H1 (cell line): Measurements from ENCODE around the gene CXCL14. TPM values are rescaled to one million over a fixed set of nuclear protein-coding genes. Genes with fewer than 3 reads are reported as not detected.
A peak's percentile ranks its signal among the peaks of the same experiment; 100 is the strongest.

Source experiments
- CTCF ChIA-PET: fragments of 300-600 bp; sonication (Branson Sonifier 250); formaldehyde crosslinking; loops from one replicate; lab custom pipeline; 2021; ENCODE audit not compliant: partially characterized antibody; lab: Charles Lee
- POLR2A ChIA-PET: fragments of 300-600 bp; sonication (Branson Sonifier 250); formaldehyde crosslinking; loops from one replicate; lab custom pipeline; 2021; ENCODE audit warnings: inconsistent platforms; ENCODE audit not compliant: partially characterized antibody; lab: Charles Lee
- DNase-seq, 2 experiments: peaks; one replicate each; pipeline versions ENCODE4 v3.0.0 to v3.0.0-alpha.2; 2010 to 2022; ENCODE audit warnings: low spot score in 2 of 2, low read depth in 1 of 2, mixed read lengths in 1 of 2
- FAIRE-seq: peaks from 2 replicates; lab custom pipeline; 2011; peaks lifted over from hg19 to GRCh38; lab: Jason Lieb, UNC
- H2AFZ ChIP-seq: 2 replicates; pipeline ENCODE4 v1.8.1; 2012; ENCODE audit warnings: low read length, inconsistent platforms
- H2AK5ac ChIP-seq: 2 replicates; pipeline ENCODE4 v1.6.1; 2013; ENCODE audit warnings: low read depth, low read length
- H2BK120ac ChIP-seq: replicated peaks from 2 replicates; pipeline ENCODE3; 2013; ENCODE audit warnings: low read depth, low read length, inconsistent platforms
- H2BK12ac ChIP-seq: 2 replicates; pipeline ENCODE4 v1.6.1; 2013; ENCODE audit warnings: low read depth, low read length
- H2BK15ac ChIP-seq: 2 replicates; pipeline ENCODE4 v1.6.1; 2013; ENCODE audit warnings: low read length
- H2BK20ac ChIP-seq: 2 replicates; pipeline ENCODE4 v1.6.1; 2013; ENCODE audit warnings: low read length
- H2BK5ac ChIP-seq: 2 replicates; pipeline ENCODE4 v1.6.1; 2013; ENCODE audit warnings: low read depth, low read length
- H3K14ac ChIP-seq: 2 replicates; pipeline ENCODE4 v1.6.1; 2013; ENCODE audit warnings: inconsistent platforms; ENCODE audit not compliant: insufficient read length
- H3K18ac ChIP-seq: 2 replicates; pipeline ENCODE4 v1.6.1; 2013; ENCODE audit warnings: low read length; ENCODE audit errors: extremely low read depth
- H3K23ac ChIP-seq: 2 replicates; pipeline ENCODE4 v1.6.1; 2013; ENCODE audit warnings: inconsistent platforms; ENCODE audit not compliant: insufficient read length
- H3K23me2 ChIP-seq: 2 replicates; pipeline ENCODE4 v1.6.1; 2013; ENCODE audit warnings: low read depth, low read length
- H3K27ac ChIP-seq: 2 replicates; pipeline ENCODE4 v1.6.1; 2011; ENCODE audit warnings: low read depth, low read length, inconsistent platforms
- H3K27me3 ChIP-seq, 4 experiments: replicated peaks in 1 of 4; 1 replicate in 1 of 4; 2 replicates in 3 of 4; pipeline versions ENCODE4 v1.6.1 to v1.8.1; 2011 to 2013; ENCODE audit warnings: low read length in 3 of 4, mild to moderate bottlenecking in 3 of 4, inconsistent platforms in 2 of 4, mixed read lengths in 2 of 4, moderate library complexity in 1 of 4; ENCODE audit not compliant: control insufficient read depth in 3 of 4, insufficient read depth in 3 of 4; ENCODE audit errors: extremely low read depth in 1 of 4
- H3K36me3 ChIP-seq, 4 experiments: 2 replicates each; pipeline versions ENCODE4 v1.6.1 to v1.8.1; 2011 to 2013; ENCODE audit warnings: mild to moderate bottlenecking in 4 of 4, low read length in 3 of 4, moderate library complexity in 2 of 4, control low read depth in 1 of 4, inconsistent platforms in 1 of 4; ENCODE audit not compliant: insufficient read depth in 4 of 4, control insufficient read depth in 2 of 4
- H3K4ac ChIP-seq: replicated peaks from 2 replicates; pipeline ENCODE3; 2013; ENCODE audit warnings: low read length, low read depth, mixed read lengths, inconsistent platforms; ENCODE audit not compliant: insufficient read length
- H3K4me1 ChIP-seq, 4 experiments: replicated peaks in 1 of 4; 1 replicate in 1 of 4; 2 replicates in 3 of 4; pipeline versions ENCODE4 v1.6.1 to v1.8.1; 2011 to 2013; ENCODE audit warnings: low read length in 3 of 4, inconsistent platforms in 2 of 4, mixed read lengths in 1 of 4; ENCODE audit not compliant: insufficient read depth in 4 of 4, control insufficient read depth in 3 of 4
- H3K4me2 ChIP-seq, 2 experiments: 2 replicates each; pipeline versions ENCODE4 v1.6.1 to v1.8.1; 2011 to 2013; ENCODE audit warnings: low read depth in 2 of 2, low read length in 2 of 2, control low read depth in 1 of 2, inconsistent platforms in 1 of 2, mild to moderate bottlenecking in 1 of 2; ENCODE audit not compliant: insufficient read depth in 1 of 2
- H3K4me3 ChIP-seq, 4 experiments: fragments of 200-600, 300-600 bp in 1 of 4; sonication (generic), shearing (Covaris generic), sonication (Bioruptor Twin) in 1 of 4; 2 replicates each; pipeline versions ENCODE4 v1.5.1 to v1.8.1; 2011 to 2016; ENCODE audit warnings: low read length in 4 of 4, low read depth in 3 of 4, control low read depth in 2 of 4, inconsistent platforms in 2 of 4, mild to moderate bottlenecking in 2 of 4, mixed read lengths in 1 of 4, moderate library complexity in 1 of 4; ENCODE audit not compliant: insufficient read depth in 2 of 4; ENCODE audit errors: extremely low read depth in 1 of 4
- H3K56ac ChIP-seq: replicated peaks from 2 replicates; pipeline ENCODE3; 2013; ENCODE audit warnings: low read depth, mild to moderate bottlenecking, mixed read lengths, low read length, inconsistent platforms; ENCODE audit not compliant: insufficient read length
- H3K79me1 ChIP-seq: 2 replicates; pipeline ENCODE4 v1.6.1; 2013; ENCODE audit warnings: low read depth, low read length, control low read depth
- H3K79me2 ChIP-seq, 2 experiments: 2 replicates each; pipeline versions ENCODE4 v1.6.1 to v1.8.1; 2012 to 2013; ENCODE audit warnings: low read length in 2 of 2, mild to moderate bottlenecking in 2 of 2, inconsistent platforms in 1 of 2; ENCODE audit not compliant: insufficient read depth in 2 of 2, control insufficient read depth in 1 of 2
- H3K9ac ChIP-seq, 4 experiments: replicated peaks in 1 of 4; 1 replicate in 1 of 4; 2 replicates in 3 of 4; pipeline versions ENCODE4 v1.6.1 to v1.8.1; 2011 to 2013; ENCODE audit warnings: low read depth in 3 of 4, low read length in 3 of 4, control low read depth in 2 of 4, mild to moderate bottlenecking in 2 of 4, moderate library complexity in 2 of 4, inconsistent platforms in 1 of 4; ENCODE audit errors: extremely low read depth in 1 of 4
- H3K9me3 ChIP-seq, 2 experiments: 2 replicates each; pipeline versions ENCODE4 v1.6.1 to v1.8.1; 2012 to 2013; ENCODE audit warnings: mild to moderate bottlenecking in 2 of 2, moderate library complexity in 2 of 2, control low read depth in 1 of 2, inconsistent platforms in 1 of 2, low read depth in 1 of 2, low read length in 1 of 2, mixed read lengths in 1 of 2; ENCODE audit not compliant: insufficient read depth in 2 of 2
- H4K20me1 ChIP-seq, 2 experiments: replicated peaks in 1 of 2; 2 replicates each; pipeline versions ENCODE3 to v1.8.1; 2011 to 2013; ENCODE audit warnings: inconsistent platforms in 2 of 2, low read length in 2 of 2, mild to moderate bottlenecking in 1 of 2; ENCODE audit not compliant: insufficient read depth in 2 of 2, control insufficient read depth in 1 of 2
- H4K5ac ChIP-seq: 2 replicates; pipeline ENCODE4 v1.6.1; 2013; ENCODE audit warnings: low read length, low read depth, mixed read lengths, inconsistent platforms; ENCODE audit not compliant: insufficient read length
- H4K8ac ChIP-seq: 2 replicates; pipeline ENCODE4 v1.8.0; 2013; ENCODE audit warnings: mild to moderate bottlenecking, moderate library complexity, low read length, inconsistent platforms; ENCODE audit not compliant: insufficient read depth; ENCODE audit errors: extremely low read depth
- H4K91ac ChIP-seq: replicated peaks from 2 replicates; pipeline ENCODE3; 2013; ENCODE audit warnings: low read length, mixed read lengths, inconsistent platforms; ENCODE audit not compliant: insufficient read length
- EGR1 ChIP-seq: IDR thresholded peaks from 2 replicates; pipeline ENCODE4 v1.6.1; 2011; ENCODE audit warnings: low read depth, low read length, borderline replicate concordance
- EZH2 ChIP-seq: fragments of 200-600 bp; sonication (generic); IDR thresholded peaks from 2 replicates; pipeline ENCODE4 v1.7.1; 2012; ENCODE audit warnings: low read depth, mild to moderate bottlenecking, moderate library complexity, low read length, inconsistent platforms; ENCODE audit not compliant: severe bottlenecking
- NRF1 ChIP-seq: IDR thresholded peaks from 2 replicates; pipeline ENCODE4 v1.6.1; 2011; ENCODE audit warnings: mild to moderate bottlenecking, low read depth, low read length, improper control_type of control experiment
- SUZ12 ChIP-seq: fragments of 200-600 bp; sonication (generic); IDR thresholded peaks from 2 replicates; pipeline ENCODE4 v1.6.1; 2012; ENCODE audit warnings: mild to moderate bottlenecking, inconsistent platforms, low read length, moderate library complexity, mixed read lengths
- WGBS, 2 experiments: shearing (Covaris generic) in 1 of 2; methylation state at CpG; one replicate each; pipeline versions ENCODE4 v1.1.6 to v1.1.7; 2013 to 2015; ENCODE audit warnings: low lambda C conversion rate in 2 of 2, mixed read lengths in 2 of 2, inconsistent platforms in 1 of 2, low coverage in 1 of 2, missing lambda C conversion rate in 1 of 2; ENCODE audit not compliant: insufficient replicate concordance in 2 of 2, insufficient coverage in 1 of 2, insufficient read length in 1 of 2; ENCODE audit errors: extremely low coverage in 1 of 2, missing lambda C conversion rate in 1 of 2; 5-methylcytosine and 5-hydroxymethylcytosine counted together
- polyA plus RNA-seq, 7 experiments: library from polyadenylated mRNA; depleted of rRNA in 3 of 7; stranded (reverse) in 5 of 7; unstranded in 2 of 7; fragments of >200 nt in 5 of 7; fragments of 200-250 nt in 2 of 7; gene quantifications; 1 replicate in 5 of 7; 2 replicates in 1 of 7; 4 replicates in 1 of 7; pipeline versions ENCODE4 v1.2.1 to v1.2.3, GENCODE V29; 2011 to 2013; ENCODE audit warnings: missing spikeins in 2 of 7, mixed read lengths in 2 of 7
- total RNA-seq: library from RNA; stranded (reverse); fragmentation: NEBNext Ultra II Directional; extraction: Animal tissue kit (Norgen Biotek cat#: 25700); gene quantifications from 2 replicates; pipeline ENCODE4 v1.2.1, GENCODE V29; 2021

The CXCL14 gene
- total and polyA plus RNA-seq, 2 of the 8 experiments (the other 6 are each of a cell fraction or from before 2014, with no cell fraction given), result 1.5 to 1.8 TPM

GRCh38 chr5:135541807-135542502, 36.8 kb downstream of the CXCL14 start:
- H3K27ac ChIP-seq, result no peak overlapping the region
- H3K79me1 ChIP-seq, result no peaks in the 10 kb centered on the region
- no peak overlapping the region for H2AK5ac ChIP-seq
- ChIA-PET POLR2A (no interaction called here), CTCF (interaction anchor here (0.7 to 4.6 kb wide), 11 partner anchors 10 to 292 kb away, joined by 3 to 48 read pairs (median 4); partner anchors contain the start of gene SLC25A48)
- H2BK12ac ChIP-seq, result peak overlapping the region; percentile 60; the same call in 1 of the 2 replicates
- no peak overlapping the region for H3K14ac ChIP-seq
- H3K4ac ChIP-seq, result no peak overlapping the region
- H3K23ac ChIP-seq, result no peak overlapping the region
- no peak for FAIRE-seq
- H4K5ac ChIP-seq, result no peak overlapping the region
- H3K9ac ChIP-seq, result no peak overlapping the region
- H3K23me2 ChIP-seq, result no peaks in the 10 kb centered on the region; the same call in 1 of the 2 replicates
- WGBS, 2 experiments, result 40% methylated on average over 10 of the region's 11 CpGs; no CpG with 5 or more reads in 1 of the 2 experiments
- peak overlapping the region; percentile 2; the same call in 1 of the 2 replicates for H3K18ac ChIP-seq
- H3K4me1 ChIP-seq, result peaks cover 6 to 13% (median 10%) of the 10 kb centered on the region in 4 experiments; a peak in 6 of 7 replicates
- H4K8ac ChIP-seq, result no peak overlapping the region
- TF ChIP-seq EGR1, result no peak
- TF ChIP-seq NRF1, result no peak
- TF ChIP-seq SUZ12, result peak; percentile 66; the same call in 1 of the 2 replicates
- TF ChIP-seq EZH2, result peak; percentile 73
- H3K4me3 ChIP-seq, result no peak overlapping the region
- DNase-seq, result no peak
- H3K9me3 ChIP-seq, result peaks cover 9 to 13% of the 10 kb centered on the region in 2 experiments
- H4K91ac ChIP-seq, result no peak overlapping the region
- H2BK20ac ChIP-seq, result no peak overlapping the region
- peaks cover 11 to 44% of the 10 kb centered on the region in 2 experiments for H4K20me1 ChIP-seq
- H3K79me2 ChIP-seq, result no peaks in the 10 kb centered on the region
- no peak overlapping the region for H2AFZ ChIP-seq
- no peak overlapping the region for H3K4me2 ChIP-seq
- H3K27me3 ChIP-seq, result peaks cover 97 to 100% (median 99%) of the 10 kb centered on the region in 4 experiments
- H3K36me3 ChIP-seq, result peaks cover 0 to 10% (median 0%) of the 10 kb centered on the region in 4 experiments; a peak in 2 of 8 replicates
- H2BK5ac ChIP-seq, result no peak overlapping the region
- no peak overlapping the region for H2BK120ac ChIP-seq
- no peak overlapping the region for H2BK15ac ChIP-seq
- no peak overlapping the region for H3K56ac ChIP-seq
